ENCODE data around the gene UBE2C.

UBE2C gene

GRCh38 chr20:45833883-45834796, 21.7 kb downstream of the UBE2C start:
- peak; percentile 86 for DNase-seq

DNA sequence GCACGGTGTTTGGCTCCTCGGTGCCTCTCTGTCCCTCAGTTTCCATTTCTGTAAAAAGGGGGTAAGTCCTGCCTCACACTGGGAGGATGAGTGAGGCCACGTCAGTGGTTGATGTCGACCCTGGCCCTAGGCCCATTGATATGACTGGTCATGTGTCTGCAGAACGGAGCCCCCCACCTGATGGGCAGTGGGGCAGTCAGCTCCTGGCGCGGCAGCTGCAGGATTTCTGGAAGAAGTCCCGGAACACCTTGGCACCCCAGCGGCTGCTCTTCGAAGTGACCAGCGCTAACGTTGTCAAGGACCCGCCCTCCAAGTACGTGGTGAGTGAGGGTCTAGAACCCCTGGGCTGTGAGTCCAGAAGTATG, 22.3 kb downstream of the UBE2C start:
- DNase-seq = no peak

DNA sequence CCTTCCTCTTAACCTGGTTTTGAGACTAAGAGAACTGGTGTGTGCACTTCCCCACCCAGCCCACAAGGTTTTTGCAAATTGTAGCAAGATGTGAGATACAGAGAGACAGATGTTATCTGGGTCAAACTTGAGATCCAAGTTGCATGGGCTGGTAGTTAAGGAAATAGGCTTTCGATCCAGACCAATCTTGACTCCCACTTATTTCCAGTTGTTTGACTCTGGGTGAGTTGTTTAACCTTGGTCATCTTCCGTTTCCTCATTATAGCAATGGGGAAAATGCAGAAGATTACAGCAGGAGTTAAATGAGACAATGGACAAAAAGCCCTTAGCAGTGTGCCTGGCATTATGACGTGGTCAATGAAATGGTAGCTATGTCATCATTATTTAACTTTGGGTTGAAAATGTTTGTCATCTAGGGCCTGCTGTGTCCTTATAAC, 22.9 kb downstream of the UBE2C start:
- no peak for DNase-seq

GRCh38 chr20:45835825-45836224, 23.4 kb downstream of the UBE2C start:
- no peak for DNase-seq

GRCh38 chr20:45836841-45837240, 24.4 kb downstream of the UBE2C start:
- DNase-seq = no peak

- DNase-seq = no peak
Observed at GRCh38 chr20:45840700-45841198, 28.3 kb downstream of the UBE2C start.

GRCh38 chr20:45841407-45842129, 29.1 kb downstream of the UBE2C start:
- DNase-seq = no peak

- no peak for DNase-seq
Observed at GRCh38 chr20:45842169-45842812, 29.8 kb downstream of the UBE2C start.

- no peak for DNase-seq
Observed at GRCh38 chr20:45843506-45843905, 31.1 kb downstream of the UBE2C start.

- DNase-seq = no peak
Observed at GRCh38 chr20:45845452-45845851, 33.0 kb downstream of the UBE2C start.

DNA sequence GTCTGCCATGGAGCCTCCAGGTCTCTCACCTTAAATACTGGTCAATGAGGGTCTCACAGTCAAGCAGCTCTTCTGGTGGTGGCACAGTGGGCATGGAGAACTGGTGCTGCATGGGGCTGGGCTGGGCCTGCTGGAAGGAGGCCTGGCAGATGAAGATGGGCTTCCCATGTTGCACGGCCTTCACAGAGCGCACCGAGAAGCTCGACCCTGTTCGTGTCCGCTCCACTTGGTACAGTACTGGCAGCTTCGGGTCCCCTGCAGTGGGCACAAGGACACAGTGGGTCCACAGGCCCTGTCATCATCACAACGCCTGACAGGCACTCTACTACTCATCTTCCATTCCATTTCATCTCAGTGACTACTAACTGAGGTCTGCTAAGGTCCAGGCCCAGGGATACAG, 36.0 kb downstream of the UBE2C start:
- DNase-seq = no peak

GRCh38 chr20:45848969-45849582, 36.6 kb downstream of the UBE2C start:
- no peak for DNase-seq

- no peak for DNase-seq
Observed at GRCh38 chr20:45850238-45850637, 37.8 kb downstream of the UBE2C start.

- no peak for DNase-seq
Observed at GRCh38 chr20:45850926-45851325, 38.5 kb downstream of the UBE2C start.

GRCh38 chr20:45851501-45851900, 39.1 kb downstream of the UBE2C start:
- no peak for DNase-seq

GRCh38 chr20:45852326-45852725, 39.9 kb downstream of the UBE2C start:
- no peak for DNase-seq

- DNase-seq = no peak
Observed at GRCh38 chr20:45853484-45853883, 41.0 kb downstream of the UBE2C start.

GRCh38 chr20:45857114-45857881, 44.9 kb downstream of the UBE2C start, which contains the start of the genes ACOT8 and ZSWIM3:
ACOT8 (minus strand) TSS chr20:45857392; CDS start chr20:45857315, 77 bp downstream.
ZSWIM3 (plus strand) TSS chr20:45857614; CDS start chr20:45857826, 212 bp downstream.
- DNase-seq = peak; percentile 93

DNA sequence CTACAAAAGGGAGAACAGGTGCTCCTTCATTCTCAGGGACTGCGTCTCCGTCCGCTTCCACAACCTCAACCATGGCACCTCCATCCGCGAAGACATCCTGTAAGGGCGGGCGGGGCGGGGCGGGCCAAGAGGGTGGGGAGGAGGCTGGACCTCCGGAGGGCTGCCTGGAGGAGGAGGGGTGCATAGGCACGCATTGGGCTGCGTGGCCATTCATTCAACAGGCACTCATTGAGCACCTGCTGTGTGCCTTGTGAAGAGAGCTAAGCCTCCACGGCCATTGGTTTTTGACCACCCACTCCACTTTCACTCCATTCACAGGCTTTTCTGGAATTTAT, 45.4 kb downstream of the UBE2C start:
- no peak for DNase-seq

DNA sequence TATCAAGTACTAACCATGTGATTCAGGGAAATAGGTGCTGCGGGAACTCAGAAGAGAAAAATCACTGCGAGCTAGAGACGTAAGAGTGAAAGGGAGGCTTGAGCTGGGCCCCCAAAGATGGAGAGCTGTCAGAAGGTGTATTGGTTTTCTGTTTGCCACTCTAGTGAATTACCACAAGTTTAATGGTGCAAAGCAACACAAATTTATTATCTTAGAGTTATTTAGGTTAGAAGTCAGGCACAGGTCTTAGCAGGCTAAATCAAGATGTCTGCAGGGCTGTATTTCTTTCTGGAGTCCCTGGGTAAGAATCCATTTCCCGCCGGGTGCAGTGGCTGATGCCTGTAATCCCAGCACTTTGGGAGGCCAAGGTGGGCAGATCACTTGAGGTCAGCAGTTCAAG, 47.5 kb downstream of the UBE2C start:
- DNase-seq = no peak

DNA sequence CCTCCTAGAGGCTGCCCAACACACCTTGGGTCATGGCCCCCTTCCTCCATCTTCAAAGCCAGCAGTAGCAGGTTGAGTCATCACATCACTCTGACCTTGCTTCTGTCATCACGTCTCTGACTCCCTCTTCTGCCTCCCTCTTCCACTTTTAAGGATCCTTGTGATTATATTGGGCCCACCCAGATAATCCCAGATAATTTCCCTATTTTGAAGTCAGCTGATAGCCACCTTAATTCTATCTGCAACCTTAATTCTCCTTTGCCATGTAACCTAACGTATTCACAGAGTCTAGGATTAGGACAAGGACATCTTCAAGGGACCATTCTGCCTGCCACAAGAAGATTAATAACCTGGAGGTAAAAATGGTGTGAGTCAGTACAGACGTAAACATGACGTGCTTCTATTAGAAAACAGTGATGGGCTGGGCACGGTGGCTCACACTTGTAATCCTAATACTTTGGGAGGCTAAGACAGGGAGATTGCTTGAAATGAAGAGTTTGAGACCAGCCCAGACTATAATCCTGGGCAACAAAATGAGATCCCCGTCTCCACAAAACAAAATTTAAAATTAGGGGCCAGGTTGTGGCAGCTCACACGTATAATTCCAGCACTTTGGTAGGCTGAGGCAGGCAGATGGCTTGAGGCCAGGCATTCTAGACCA, 48.2 kb downstream of the UBE2C start:
- DNase-seq = no peak

Measured in 8988T (cell line).